Stimulated activated CD4-positive, alpha-beta T cell treated with anti-CD3 and anti-CD28 coated beads, Interleukin-12 subunit alpha, Interleukin-12 subunit beta, amount 100 ng/mL, for 24 hours (primary cell): ENCODE results near the gene LRBA.
"Not testable (repeated sequence)": the region's sequence is repeated elsewhere in the genome, so short reads cannot be mapped to it uniquely, and the experiment has no call there.

ENCODE experiments used
- DNase-seq, 2 experiments: peaks; one replicate each; pipeline ENCODE4 v3.0.0-alpha.2; 2020; ENCODE audit warnings: low read depth in 2 of 2

LRBA gene

DNA sequence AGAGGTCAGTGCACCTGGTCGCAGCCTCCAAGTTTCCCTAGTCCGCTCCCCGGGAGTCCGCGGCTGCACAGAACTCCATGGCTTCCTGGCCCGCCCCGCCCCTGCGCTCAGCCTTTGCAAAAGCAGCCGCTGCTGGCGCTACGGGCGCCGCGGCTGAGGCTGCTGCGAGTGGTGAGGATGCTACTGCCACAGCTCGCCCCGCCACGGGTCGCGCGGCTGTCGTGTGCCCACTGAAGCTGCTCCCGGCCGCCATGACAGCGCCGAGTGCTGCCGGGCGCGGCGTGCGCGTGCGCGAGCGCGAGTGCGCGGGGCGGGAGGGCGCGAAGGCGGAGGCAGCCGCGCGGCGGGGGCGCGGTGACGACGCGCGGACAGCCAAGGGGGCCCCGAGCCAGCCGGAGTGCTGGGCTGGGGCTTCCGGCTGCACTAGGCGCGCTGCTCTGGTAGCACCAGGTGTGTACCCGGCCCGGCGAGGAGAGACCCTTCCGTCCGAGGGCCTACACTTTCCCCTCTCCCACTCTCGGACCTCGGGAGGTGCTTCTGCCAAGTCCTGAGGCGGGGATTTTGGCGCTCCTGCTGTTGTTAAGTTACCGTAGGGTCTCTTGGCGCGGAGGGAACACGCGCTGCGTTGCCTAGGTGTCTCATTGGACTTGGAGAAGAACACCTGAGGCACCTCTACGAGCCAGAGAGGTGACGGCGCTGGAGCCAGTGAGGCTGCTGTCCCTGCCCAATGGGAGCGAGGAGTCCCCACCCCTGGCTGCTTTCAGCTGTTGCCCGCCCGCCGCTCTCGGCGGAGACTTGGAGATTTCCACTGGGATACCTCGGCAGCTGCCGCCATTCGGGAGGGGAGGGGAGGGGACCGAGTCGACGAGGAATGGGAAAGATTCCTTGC, 619 bp upstream of the LRBA start:
- peak; percentile 60 to 67 for DNase-seq

GRCh38 chr4:151013944-151014343, 1.1 kb downstream of the LRBA start:
- DNase-seq: no peak

DNA sequence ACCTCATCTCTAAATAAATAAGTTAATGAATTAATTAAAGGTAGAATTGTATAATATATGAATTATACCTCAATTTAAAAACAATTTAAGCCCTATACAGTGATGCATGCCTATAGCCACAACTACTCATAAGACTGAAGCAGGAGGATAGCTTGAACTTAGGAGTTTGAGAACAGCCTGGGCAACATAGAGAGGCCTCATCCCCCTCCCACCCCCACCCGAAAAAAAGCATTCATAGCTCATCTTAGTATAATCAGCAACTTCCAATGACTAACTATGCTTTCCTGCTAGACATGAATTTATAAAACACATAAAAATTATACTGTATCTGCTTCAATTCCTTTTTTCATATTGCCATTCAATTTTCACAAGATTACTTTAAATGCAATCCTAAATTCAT, 1.6 kb downstream of the LRBA start:
- DNase-seq: no peak

- DNase-seq: peak in 1 of 2 experiments; percentile 19
Observed at GRCh38 chr4:151012820-151013219, 2.3 kb downstream of the LRBA start.

DNA sequence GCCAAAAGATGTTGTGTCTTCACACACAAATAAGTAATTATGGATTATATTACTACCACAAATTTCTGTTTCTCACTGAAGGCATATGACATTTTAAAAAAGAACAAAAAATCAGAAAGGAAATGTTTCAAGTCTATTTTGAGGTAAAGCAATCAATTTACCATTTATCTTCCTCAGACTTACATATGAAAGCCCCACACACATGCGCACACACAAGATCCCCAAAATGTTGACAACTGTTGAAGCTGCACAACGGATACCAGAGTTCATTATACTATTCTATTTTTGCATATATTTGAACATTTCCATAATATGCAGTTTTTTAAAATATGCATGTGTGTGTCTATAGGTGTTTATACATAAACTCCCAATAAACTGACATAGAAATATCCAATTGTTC, 2.7 kb downstream of the LRBA start:
- DNase-seq: no peak

DNA sequence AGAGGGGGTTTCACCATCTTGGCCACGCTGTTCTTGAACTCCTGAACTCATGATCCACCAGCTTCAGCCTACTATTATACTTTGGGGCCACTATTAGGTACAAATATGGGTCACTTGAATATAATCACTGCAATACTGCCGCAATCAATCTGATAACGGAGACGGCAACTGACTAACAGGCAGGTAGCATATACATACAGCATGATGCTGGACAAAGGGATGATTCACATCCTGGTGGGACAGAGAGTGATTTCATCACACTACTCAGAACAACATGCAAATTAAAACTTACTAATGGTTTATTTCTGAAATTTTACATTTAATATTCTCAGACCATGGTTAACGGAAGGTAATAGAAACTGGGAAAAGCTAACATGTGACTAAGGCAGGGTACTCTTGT, 10.9 kb downstream of the LRBA start:
- DNase-seq: no peak

DNA sequence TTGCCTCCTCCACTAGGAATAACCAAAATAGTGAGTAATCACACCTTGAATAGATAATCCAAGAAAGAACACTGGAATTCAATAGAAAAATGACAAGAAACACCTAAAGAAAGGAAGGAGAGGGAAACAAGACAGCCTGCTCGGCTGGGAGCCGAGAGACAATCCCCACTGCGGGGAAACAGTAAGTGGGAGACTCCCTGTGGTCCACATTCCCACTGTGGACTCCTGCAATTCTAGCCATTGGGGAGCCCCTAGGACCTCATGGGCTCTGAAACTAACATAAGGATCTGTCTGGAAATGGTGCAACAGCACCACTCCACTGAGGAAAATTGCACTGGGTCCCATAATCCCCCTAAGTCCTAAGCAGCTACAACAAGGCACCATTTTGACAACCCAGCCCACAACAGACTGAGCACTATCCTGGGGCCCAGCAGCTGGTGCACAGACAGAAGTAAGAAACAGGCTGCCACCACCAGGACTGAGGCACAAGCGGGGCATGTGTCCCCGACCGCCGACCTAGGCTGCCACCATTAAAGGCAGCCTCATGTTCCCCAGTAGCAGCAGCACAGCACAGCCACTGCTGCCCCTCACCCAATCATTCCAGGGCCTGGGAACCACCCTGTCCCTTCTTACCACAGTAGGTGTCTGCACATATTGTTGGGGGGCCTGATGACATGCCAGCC, 14.2 kb downstream of the LRBA start:
- DNase-seq: no peak

DNA sequence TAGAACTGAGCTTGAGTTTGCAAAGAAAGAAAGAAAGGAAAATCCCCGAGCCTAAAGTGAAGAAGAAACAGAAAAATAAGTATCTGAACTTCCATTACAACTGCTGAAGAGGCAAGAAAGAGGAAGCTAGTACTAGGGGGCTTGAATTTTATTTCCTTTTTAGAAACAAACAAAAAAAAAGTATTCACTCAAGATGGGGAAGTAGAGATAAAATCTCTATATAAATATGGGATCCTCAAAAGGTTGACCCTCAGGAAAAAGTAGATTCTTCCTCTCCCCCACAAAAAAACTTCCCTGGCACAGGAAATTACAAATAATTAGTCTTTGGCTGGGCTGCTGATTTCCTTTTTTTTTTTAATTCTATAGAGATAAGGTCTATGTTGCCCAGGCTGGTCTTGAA, 16.0 kb downstream of the LRBA start:
- DNase-seq: no peak

GRCh38 chr4:150997141-150997540, 17.9 kb downstream of the LRBA start:
- DNase-seq: no peak

GRCh38 chr4:150994721-150995120, 20.4 kb downstream of the LRBA start:
- no peak for DNase-seq

- DNase-seq: not testable (repeated sequence)
Observed at GRCh38 chr4:150993577-150993976, 21.5 kb downstream of the LRBA start.

DNA sequence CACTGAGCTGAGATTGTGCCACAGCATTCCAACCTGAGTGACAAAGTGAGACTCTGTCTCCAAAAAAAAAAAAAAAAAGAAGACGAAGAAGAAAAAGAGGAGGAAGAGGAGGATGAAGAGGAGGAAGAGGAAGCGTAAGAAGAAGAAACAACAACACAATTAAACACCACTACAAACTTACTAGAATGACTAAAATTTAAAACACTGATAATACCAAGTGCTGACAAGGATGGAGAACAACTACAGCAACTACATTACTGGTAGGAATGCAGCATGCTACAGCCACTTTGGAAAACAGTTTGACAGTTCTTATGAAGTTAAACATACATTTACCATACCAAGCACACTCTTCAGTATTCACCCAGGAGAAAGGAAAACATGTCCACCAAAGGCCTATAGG, 24.1 kb downstream of the LRBA start:
- no peak for DNase-seq

- no peak for DNase-seq
Observed at GRCh38 chr4:150990250-150990649, 24.8 kb downstream of the LRBA start.

DNA sequence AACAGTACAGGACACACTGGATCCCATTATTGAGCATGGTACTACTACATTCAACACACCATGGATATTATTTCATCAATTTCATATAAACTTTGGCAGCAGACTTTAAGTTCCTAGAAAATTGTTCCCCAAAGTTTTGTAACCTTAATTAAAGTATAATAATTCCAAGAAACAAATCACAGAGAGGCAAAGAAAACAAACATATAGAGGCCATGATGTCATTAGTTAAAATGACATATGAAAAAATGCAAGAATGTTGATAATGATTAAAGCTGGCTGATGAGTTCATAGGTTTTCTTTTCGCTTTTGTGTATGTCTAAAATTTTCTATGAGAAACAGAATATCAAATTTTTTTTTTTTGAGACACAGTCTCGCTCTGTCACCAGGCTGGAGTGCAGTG, 26.8 kb downstream of the LRBA start:
- DNase-seq: no peak

- no peak for DNase-seq
Observed at GRCh38 chr4:150987204-150987603, 27.9 kb downstream of the LRBA start.

DNA sequence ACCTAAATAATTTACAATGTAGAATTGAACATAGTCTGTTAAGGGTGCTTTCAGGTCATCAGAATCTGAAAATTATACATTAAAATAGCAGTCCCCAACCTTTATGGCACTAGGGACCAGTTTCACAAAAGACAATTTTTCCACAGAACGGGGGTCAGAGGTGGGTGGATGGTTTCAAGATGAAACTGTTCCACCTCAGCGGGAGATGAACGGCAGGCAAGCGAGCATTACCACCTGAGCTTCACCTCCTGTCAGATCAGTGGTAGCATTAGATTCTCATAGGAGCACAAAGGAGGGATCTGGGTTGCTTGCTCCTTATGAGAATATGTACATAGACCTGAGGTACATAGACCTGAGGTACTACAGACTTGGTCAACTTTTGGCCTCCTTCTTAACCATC, 29.0 kb downstream of the LRBA start:
- peak in 1 of 2 experiments; percentile 35 for DNase-seq

DNA sequence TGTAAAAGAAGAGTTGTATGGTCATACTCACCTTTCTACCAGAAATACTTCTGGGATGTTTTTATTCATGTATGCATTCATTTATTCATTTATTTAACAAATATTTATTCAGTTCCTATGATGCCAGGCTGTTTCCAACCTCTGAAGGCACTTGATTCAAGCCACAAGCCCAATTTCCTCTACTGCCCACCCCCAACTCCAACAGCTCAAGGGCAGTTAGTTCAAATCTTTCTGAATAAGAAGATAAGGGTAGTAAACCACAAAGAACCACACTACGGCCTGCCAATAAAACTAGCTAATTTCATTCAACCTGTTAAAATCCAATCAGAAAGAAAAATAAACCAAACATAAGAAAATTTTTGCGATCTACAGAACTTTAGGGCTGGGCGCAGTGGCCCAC, 31.2 kb downstream of the LRBA start:
- no peak for DNase-seq

- no peak for DNase-seq
Observed at GRCh38 chr4:150982557-150983233, 32.4 kb downstream of the LRBA start.

DNA sequence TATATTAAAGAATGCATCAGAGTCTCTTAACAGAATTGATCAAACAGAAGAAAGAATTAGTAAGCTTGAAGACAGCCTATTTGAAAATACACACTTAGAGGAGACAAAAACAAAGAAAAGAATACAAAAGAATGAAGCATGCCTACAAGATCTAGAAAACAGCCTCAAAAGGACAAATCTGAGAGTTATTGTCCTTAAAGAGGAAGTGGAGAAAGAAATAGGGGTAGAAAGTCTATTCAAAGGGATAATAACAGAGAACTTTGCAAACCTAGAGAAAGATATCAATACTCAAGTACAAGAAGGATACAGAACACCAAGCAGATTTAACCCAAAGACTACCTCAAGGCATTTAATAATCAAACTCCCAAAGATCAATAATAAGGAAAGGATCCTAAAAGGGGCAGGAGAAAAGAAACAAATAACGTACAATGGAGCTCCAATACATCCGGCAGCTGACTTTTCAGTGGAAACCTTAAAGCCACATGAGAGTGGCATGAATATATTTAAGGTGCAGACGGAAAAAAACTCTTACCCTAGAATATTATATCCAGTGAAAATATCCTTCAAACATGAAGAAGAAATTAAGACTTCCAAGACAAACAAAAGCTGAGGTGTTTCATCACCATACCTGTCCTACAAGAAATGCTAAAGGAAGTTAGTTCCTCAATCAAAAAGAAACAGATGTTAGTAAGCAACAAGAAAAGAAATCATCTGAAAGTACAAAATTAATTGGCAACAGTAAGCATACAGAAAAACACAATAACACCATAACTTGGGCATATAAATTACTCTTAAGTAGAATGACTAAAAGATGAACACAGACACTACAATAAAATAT, 36.1 kb downstream of the LRBA start:
- DNase-seq: no peak

GRCh38 chr4:150976478-150977118, 38.5 kb downstream of the LRBA start:
- DNase-seq: no peak

DNA sequence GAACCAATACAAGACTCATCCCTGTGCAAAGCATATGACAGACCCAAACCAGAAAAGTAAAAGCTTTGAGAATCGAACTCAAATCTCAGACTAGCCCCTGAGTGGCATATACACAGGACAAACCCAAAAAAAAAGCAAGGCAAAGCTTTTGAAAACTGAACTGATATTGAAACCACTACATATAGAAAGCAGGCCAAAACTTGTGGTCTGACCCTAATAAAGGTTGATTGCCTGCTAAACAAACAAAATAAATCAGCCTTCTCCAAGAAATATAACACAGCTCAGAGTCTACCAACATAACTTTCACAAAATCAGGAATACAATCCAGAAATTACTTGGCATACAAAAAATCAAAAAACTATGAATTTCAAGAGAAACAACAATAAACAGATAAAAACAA, 40.3 kb downstream of the LRBA start:
- no peak for DNase-seq
